A549 (cell line): ENCODE results near the gene TLE1. TPM values are rescaled to one million over a fixed set of nuclear protein-coding genes. Genes with fewer than 3 reads are reported as not detected.

Experiments used
- ATAC-seq, 2 experiments: fragments of 200-7000 bp in 1 of 2; fragments of >200 bp in 1 of 2; cut with Nextera tagmentation in 1 of 2; cut with Tn5 transposase in 1 of 2; 3 replicates each; pipeline versions ENCODE4 v1.8.0 to v1.9.1; 2018 to 2020; ENCODE audit warnings: mild to moderate bottlenecking in 1 of 2, moderate library complexity in 1 of 2
- CTCF ChIA-PET: fragments of 300-600 bp; sonication (Branson Sonifier 250); formaldehyde crosslinking; extraction: SDS; loops from one replicate; lab custom pipeline; 2021; ENCODE audit warnings: antibody characterized with exemption, inconsistent platforms; lab: Yijun Ruan, JAX
- POLR2A ChIA-PET: fragments of 350-600 bp; formaldehyde crosslinking; extraction: SDS; loops from one replicate; lab custom pipeline; 2021; ENCODE audit warnings: antibody characterized with exemption, inconsistent platforms; lab: Yijun Ruan, JAX
- DNase-seq, 2 experiments: peaks; one replicate each; pipeline versions ENCODE4 v3.0.0 to v3.0.0-alpha.2; 2011 to 2016; ENCODE audit warnings: low read depth in 1 of 2, low spot score in 1 of 2
- FAIRE-seq: peaks from 2 replicates; lab custom pipeline; 2011; peaks lifted over from hg19 to GRCh38; lab: Jason Lieb, UNC
- H3K27ac ChIP-seq, 2 experiments: fragments of >200 bp; sonication (Bioruptor Twin); formaldehyde crosslinking; 3 replicates each; pipeline ENCODE4 v1.5.1; 2016 to 2017
- H3K4me1 ChIP-seq: fragments of >200 bp; sonication (Bioruptor Twin); formaldehyde crosslinking; 3 replicates; pipeline ENCODE4 v1.6.1; 2016
- H3K4me2 ChIP-seq: fragments of >200 bp; sonication (Bioruptor Twin); formaldehyde crosslinking; 3 replicates; pipeline ENCODE4 v1.6.1; 2016
- H3K4me3 ChIP-seq: fragments of >200 bp; sonication (Bioruptor Twin); formaldehyde crosslinking; 3 replicates; pipeline ENCODE4 v1.5.1; 2016
- H3K9me3 ChIP-seq: fragments of >200 bp; sonication (Bioruptor Twin); formaldehyde crosslinking; 3 replicates; pipeline ENCODE4 v1.6.1; 2016
- CBX2 ChIP-seq: fragments of 200-600 bp; sonication (generic); IDR thresholded peaks from 2 replicates; pipeline ENCODE4 v1.6.1; 2016; ENCODE audit warnings: low read depth, mild to moderate bottlenecking, borderline replicate concordance
- CBX8 ChIP-seq: fragments of 200-600 bp; sonication (generic); IDR thresholded peaks from 2 replicates; pipeline ENCODE4 v1.6.1; 2016
- CHD2 ChIP-seq: fragments of 150-350 bp; IDR thresholded peaks from 2 replicates; pipeline ENCODE4 v1.6.1; 2014; ENCODE audit warnings: low read length; ENCODE audit not compliant: partially characterized antibody
- EHMT2 ChIP-seq: fragments of 200-600 bp; sonication (generic); IDR thresholded peaks from 2 replicates; pipeline ENCODE4 v1.6.1; 2016; ENCODE audit warnings: antibody characterized with exemption, low read depth, mild to moderate bottlenecking, moderate library complexity
- ELK1 ChIP-seq: fragments of 150-350 bp; IDR thresholded peaks from 2 replicates; pipeline ENCODE4 v1.6.1; 2014; ENCODE audit warnings: low read depth, mild to moderate bottlenecking, low read length
- ESRRA ChIP-seq: fragments of 150-350 bp; IDR thresholded peaks from 2 replicates; pipeline ENCODE4 v1.6.1; 2014; ENCODE audit warnings: mild to moderate bottlenecking, low read length, borderline replicate concordance
- FOSB ChIP-seq: fragments of 250-450 bp; sonication (Bioruptor Pico); IDR thresholded peaks from 2 replicates; pipeline ENCODE4 v1.5.0; 2020; ENCODE audit warnings: mild to moderate bottlenecking, moderate library complexity
- FOSL2 ChIP-seq, 2 experiments: fragments of 450-650 bp in 1 of 2; fragments of >200 bp in 1 of 2; sonication (Bioruptor Twin) in 1 of 2; formaldehyde crosslinking; IDR thresholded peaks; 2 replicates each; pipeline versions ENCODE4 v1.5.0 to v1.6.1; 2016 to 2020; ENCODE audit warnings: mild to moderate bottlenecking in 1 of 2, moderate library complexity in 1 of 2
- HDAC2 ChIP-seq: fragments of 200-600 bp; sonication (generic); IDR thresholded peaks from 2 replicates; pipeline ENCODE4 v1.6.1; 2016
- HEYL ChIP-seq: fragments of 250-450 bp; sonication (Bioruptor Pico); IDR thresholded peaks from 2 replicates; pipeline ENCODE4 v1.8.0; 2021; ENCODE audit warnings: mild to moderate bottlenecking, moderate library complexity
- HOXB13 ChIP-seq: fragments of 250-450 bp; sonication (Bioruptor Pico); IDR thresholded peaks from 2 replicates; pipeline ENCODE4 v1.5.0; 2020; ENCODE audit warnings: low read depth, mild to moderate bottlenecking, moderate library complexity
- HOXB5 ChIP-seq: fragments of 250-450 bp; sonication (Bioruptor Pico); IDR thresholded peaks from 2 replicates; pipeline ENCODE4 v1.5.0; 2020; ENCODE audit warnings: mild to moderate bottlenecking, moderate library complexity
- JUNB ChIP-seq: fragments of >200 bp; sonication (Bioruptor Twin); formaldehyde crosslinking; IDR thresholded peaks from 2 replicates; pipeline ENCODE4 v1.6.1; 2016
- KDM1A ChIP-seq: fragments of 200-600 bp; sonication (generic); IDR thresholded peaks from 2 replicates; pipeline ENCODE4 v1.6.1; 2016; ENCODE audit warnings: low read depth, mild to moderate bottlenecking
- MAFK ChIP-seq: fragments of 450-650 bp; IDR thresholded peaks from 2 replicates; pipeline ENCODE4 v1.6.1; 2014; ENCODE audit not compliant: partially characterized antibody
- MYC ChIP-seq: IDR thresholded peaks from 2 replicates; pipeline ENCODE4 v1.6.1; 2012; ENCODE audit warnings: mild to moderate bottlenecking, inconsistent platforms, low read length, improper control_type of control experiment, borderline replicate concordance
- NFE2L2 ChIP-seq: fragments of 150-350 bp; conservative IDR thresholded peaks from 2 replicates; pipeline ENCODE4 v1.6.1; 2014; ENCODE audit warnings: low read length
- NPAS2 ChIP-seq: fragments of 250-450 bp; sonication (Bioruptor Pico); IDR thresholded peaks from 2 replicates; pipeline ENCODE4 v1.8.0; 2022; ENCODE audit warnings: mild to moderate bottlenecking, moderate library complexity, borderline replicate concordance
- NR3C1 ChIP-seq: fragments of >200 bp; sonication (Bioruptor Twin); formaldehyde crosslinking; IDR thresholded peaks from 3 replicates; pipeline ENCODE4 v1.6.1; 2017
- PHF8 ChIP-seq: fragments of 200-600 bp; sonication (generic); IDR thresholded peaks from 2 replicates; pipeline ENCODE4 v1.6.1; 2016; ENCODE audit warnings: low read depth, mild to moderate bottlenecking, antibody characterized with exemption, moderate library complexity, borderline replicate concordance
- POLR2A ChIP-seq: IDR thresholded peaks from 2 replicates; pipeline ENCODE4 v1.6.1; 2012; ENCODE audit warnings: mild to moderate bottlenecking, low read length
- POLR2AphosphoS2 ChIP-seq: conservative IDR thresholded peaks from 2 replicates; pipeline ENCODE4 v1.6.1; 2012; ENCODE audit warnings: low read length, improper control_type of control experiment, inconsistent platforms
- RFX5 ChIP-seq: fragments of 450-650 bp; IDR thresholded peaks from 2 replicates; pipeline ENCODE4 v1.7.1; 2014; ENCODE audit warnings: antibody characterized with exemption, mild to moderate bottlenecking, moderate library complexity
- SMC3 ChIP-seq: fragments of >200 bp; sonication (Bioruptor Twin); formaldehyde crosslinking; IDR thresholded peaks from 3 replicates; pipeline ENCODE4 v1.6.1; 2018; ENCODE audit warnings: inconsistent platforms
- ZFP36 ChIP-seq: fragments of 450-650 bp; IDR thresholded peaks from 2 replicates; pipeline ENCODE4 v1.6.1; 2014; ENCODE audit warnings: borderline replicate concordance; ENCODE audit not compliant: partially characterized antibody
- ZNF302 ChIP-seq: fragments of 250-450 bp; sonication (Bioruptor Pico); IDR thresholded peaks from 2 replicates; pipeline ENCODE4 v1.9.0; 2021; ENCODE audit warnings: inconsistent platforms, mild to moderate bottlenecking, moderate library complexity
- ZSCAN20 ChIP-seq: fragments of 250-450 bp; sonication (Bioruptor Pico); IDR thresholded peaks from 2 replicates; pipeline ENCODE4 v1.8.0; 2022; ENCODE audit warnings: mild to moderate bottlenecking, moderate library complexity
- WGBS: methylation state at CpG from one replicate; pipeline ENCODE4 v1.1.6; 2017; ENCODE audit errors: missing lambda C conversion rate; 5-methylcytosine and 5-hydroxymethylcytosine counted together
- polyA plus RNA-seq, 4 experiments: library from polyadenylated mRNA; depleted of rRNA in 3 of 4; stranded (reverse); fragments of >200 nt; fragmentation: RNase III in 1 of 4; extraction: RNeasy Plus Mini Kit Qiagen cat#74134 plus additional on column Dnase treatment in 1 of 4; gene quantifications; 2 replicates in 3 of 4; 3 replicates in 1 of 4; pipeline ENCODE4 v1.2.3, GENCODE V29; 2011 to 2017
- TF ChIP-seq, protein P1 (sequence below): IDR thresholded peaks from 2 replicates; pipeline ENCODE4 v1.6.1; 2012
- TF ChIP-seq, protein P2 (sequence below): fragments of 250-450 bp; sonication (Bioruptor Pico); IDR thresholded peaks from 2 replicates; pipeline ENCODE4 v1.5.0; 2020; ENCODE audit warnings: low read depth, mild to moderate bottlenecking, moderate library complexity
- TF ChIP-seq, protein P3 (sequence below): fragments of 250-450 bp; sonication (Bioruptor Pico); IDR thresholded peaks from 2 replicates; pipeline ENCODE4 v1.5.0; 2021; ENCODE audit warnings: mild to moderate bottlenecking, moderate library complexity, borderline replicate concordance
- TF ChIP-seq, protein P4 (sequence below): IDR thresholded peaks from 2 replicates; pipeline ENCODE4 v1.6.1; 2012; ENCODE audit warnings: low read depth, borderline replicate concordance

The TLE1 gene
- polyA plus RNA-seq, 2 of the 4 experiments (the other 2 are of a cell fraction) = 45.8 to 117 TPM

GRCh38 chr9:81570083-81570482 lies 119.3 kb downstream of the TLE1 start:
- WGBS = 96% methylated on average over 4 of the region's 4 CpGs
- H3K27ac ChIP-seq = no peak overlapping the region
- no peaks in the 10 kb centered on the region for H3K9me3 ChIP-seq
- TF ChIP-seq FOSB (CRISPR knock-in tag) (no peak), MAFK (peak; percentile 89)
- ChIA-PET POLR2A (no interaction called here), CTCF (no interaction called here)
- no peak overlapping the region for H3K4me3 ChIP-seq
- H3K4me1 ChIP-seq = peaks cover 15% of the 10 kb centered on the region
- H3K4me2 ChIP-seq = no peak overlapping the region
- ATAC-seq (no peak), DNase-seq (no peak), FAIRE-seq (peak; percentile 36)

GRCh38 chr9:81566074-81566698 lies 123.2 kb downstream of the TLE1 start:
- H3K4me2 ChIP-seq = no peak overlapping the region
- H3K9me3 ChIP-seq = no peaks in the 10 kb centered on the region
- no peak for FAIRE-seq
- ChIA-PET POLR2A (no interaction called here), CTCF (interaction anchor here (1.0 kb wide), 1 partner anchor 10 kb away, joined by 3 read pairs; no protein-coding TSS in a partner anchor)
- TF ChIP-seq MYC (no peak), POLR2AphosphoS2 (no peak), JUNB (no peak), ZSCAN20 (CRISPR knock-in tag) (no peak), HOXB13 (CRISPR knock-in tag) (no peak), CBX8 (no peak), NFE2L2 (no peak), RFX5 (no peak), KDM1A (no peak), EHMT2 (no peak), CBX2 (no peak), PHF8 (no peak), NR3C1 (no peak), SMC3 (no peak), ZNF302 (CRISPR knock-in tag) (no peak), FOSL2 (IDR thresholded peaks at IDR 0.05) (no peak), FOSL2 (CRISPR knock-in tag; IDR thresholded peaks at IDR 0.05) (no peak), ZFP36 (no peak)
- TF ChIP-seq, protein P1, sequence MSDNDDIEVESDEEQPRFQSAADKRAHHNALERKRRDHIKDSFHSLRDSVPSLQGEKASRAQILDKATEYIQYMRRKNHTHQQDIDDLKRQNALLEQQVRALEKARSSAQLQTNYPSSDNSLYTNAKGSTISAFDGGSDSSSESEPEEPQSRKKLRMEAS = no peak
- TF ChIP-seq, protein P2, sequence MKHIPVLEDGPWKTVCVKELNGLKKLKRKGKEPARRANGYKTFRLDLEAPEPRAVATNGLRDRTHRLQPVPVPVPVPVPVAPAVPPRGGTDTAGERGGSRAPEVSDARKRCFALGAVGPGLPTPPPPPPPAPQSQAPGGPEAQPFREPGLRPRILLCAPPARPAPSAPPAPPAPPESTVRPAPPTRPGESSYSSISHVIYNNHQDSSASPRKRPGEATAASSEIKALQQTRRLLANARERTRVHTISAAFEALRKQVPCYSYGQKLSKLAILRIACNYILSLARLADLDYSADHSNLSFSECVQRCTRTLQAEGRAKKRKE (CRISPR knock-in tag) = no peak
- H3K4me3 ChIP-seq = no peak overlapping the region
- peak overlapping the region; percentile 32 to 83; a peak in 3 of 6 replicates for H3K27ac ChIP-seq
- H3K4me1 ChIP-seq = peaks cover 27% of the 10 kb centered on the region
- WGBS = 92% methylated on average over 5 of the region's 5 CpGs
- DNase-seq = no peak
- ATAC-seq = no peak

DNA sequence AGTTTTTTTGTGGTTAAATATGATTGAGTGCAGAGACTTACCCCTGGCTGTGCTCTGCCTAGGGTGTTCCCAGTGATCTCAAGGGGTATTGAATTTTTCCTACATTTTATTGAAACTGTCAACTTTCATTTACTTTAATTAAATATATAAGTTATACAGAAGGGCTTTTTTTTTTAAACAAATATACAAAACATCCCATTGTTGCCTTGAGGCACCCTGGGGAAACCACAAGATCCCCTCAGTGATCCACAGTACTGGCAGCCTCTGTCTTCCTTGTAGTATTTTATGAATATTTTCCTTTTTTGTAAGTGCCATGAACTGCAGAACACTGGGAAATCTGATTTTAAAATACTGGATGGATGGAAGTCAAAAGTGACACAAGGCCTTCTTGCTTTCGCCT lies 123.7 kb downstream of the TLE1 start:
- DNase-seq = no peak
- peaks cover 33% of the 10 kb centered on the region for H3K4me1 ChIP-seq
- WGBS = 95% methylated on average over 1 of the region's 1 CpG
- peak overlapping the region; percentile 22; the same call in 2 of the 3 replicates for H3K4me2 ChIP-seq
- POLR2A ChIA-PET = no interaction called here
- H3K9me3 ChIP-seq = no peaks in the 10 kb centered on the region
- CTCF ChIA-PET = no interaction called here
- no peak overlapping the region for H3K4me3 ChIP-seq
- peak overlapping the region; percentile 32 to 83; a peak in 4 of 6 replicates for H3K27ac ChIP-seq
- FAIRE-seq = no peak
- no peak for ATAC-seq
- TF ChIP-seq HEYL (CRISPR knock-in tag) (no peak), SMC3 (no peak), NPAS2 (CRISPR knock-in tag) (no peak), CHD2 (no peak), ELK1 (no peak), ESRRA (no peak), HOXB5 (CRISPR knock-in tag) (no peak), HDAC2 (no peak), POLR2A (no peak), EHMT2 (no peak), FOSB (CRISPR knock-in tag) (no peak)
- TF ChIP-seq, protein P3, sequence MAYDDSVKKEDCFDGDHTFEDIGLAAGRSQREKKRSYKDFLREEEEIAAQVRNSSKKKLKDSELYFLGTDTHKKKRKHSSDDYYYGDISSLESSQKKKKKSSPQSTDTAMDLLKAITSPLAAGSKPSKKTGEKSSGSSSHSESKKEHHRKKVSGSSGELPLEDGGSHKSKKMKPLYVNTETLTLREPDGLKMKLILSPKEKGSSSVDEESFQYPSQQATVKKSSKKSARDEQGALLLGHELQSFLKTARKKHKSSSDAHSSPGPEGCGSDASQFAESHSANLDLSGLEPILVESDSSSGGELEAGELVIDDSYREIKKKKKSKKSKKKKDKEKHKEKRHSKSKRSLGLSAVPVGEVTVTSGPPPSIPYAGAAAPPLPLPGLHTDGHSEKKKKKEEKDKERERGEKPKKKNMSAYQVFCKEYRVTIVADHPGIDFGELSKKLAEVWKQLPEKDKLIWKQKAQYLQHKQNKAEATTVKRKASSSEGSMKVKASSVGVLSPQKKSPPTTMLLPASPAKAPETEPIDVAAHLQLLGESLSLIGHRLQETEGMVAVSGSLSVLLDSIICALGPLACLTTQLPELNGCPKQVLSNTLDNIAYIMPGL (CRISPR knock-in tag) = no peak
- TF ChIP-seq, protein P4, sequence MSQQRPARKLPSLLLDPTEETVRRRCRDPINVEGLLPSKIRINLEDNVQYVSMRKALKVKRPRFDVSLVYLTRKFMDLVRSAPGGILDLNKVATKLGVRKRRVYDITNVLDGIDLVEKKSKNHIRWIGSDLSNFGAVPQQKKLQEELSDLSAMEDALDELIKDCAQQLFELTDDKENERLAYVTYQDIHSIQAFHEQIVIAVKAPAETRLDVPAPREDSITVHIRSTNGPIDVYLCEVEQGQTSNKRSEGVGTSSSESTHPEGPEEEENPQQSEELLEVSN = no peak
- TF ChIP-seq, protein P1 = no peak
